ENCODE data around the gene FGF18.

Gene FGF18

DNA sequence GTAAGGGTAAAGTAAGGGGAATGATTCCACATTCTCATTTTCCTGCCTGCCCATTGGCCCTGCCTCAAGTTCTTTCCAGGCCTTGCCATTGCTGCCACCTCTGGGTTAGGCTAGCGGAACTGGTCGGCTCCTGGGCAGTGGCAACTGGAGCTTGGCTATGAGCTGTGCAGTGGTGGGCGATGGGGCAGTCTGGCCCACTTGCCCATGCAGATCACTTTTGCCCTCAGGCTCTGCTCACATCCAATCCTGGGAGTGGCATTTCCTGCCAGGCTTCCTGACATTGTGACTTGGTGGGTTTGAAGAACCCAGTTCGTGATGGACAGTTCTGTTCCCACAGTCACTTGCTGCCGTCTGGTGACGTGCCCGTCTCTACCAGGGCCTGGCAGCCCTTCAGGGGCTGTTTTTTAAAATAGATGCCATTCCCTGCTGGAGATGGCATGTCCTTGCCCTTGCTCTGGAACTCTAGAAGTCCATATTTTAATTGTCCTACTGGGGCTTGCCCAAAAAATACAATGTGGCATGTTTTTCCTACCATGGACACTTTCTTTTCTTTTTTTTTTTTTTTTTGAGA lies 86.1 kb downstream of the FGF18 start:
- no peak for TF ChIP-seq EZH2phosphoT487 (IDR thresholded peaks at IDR 0.05; ENCODE audit: borderline replicate concordance, low read length)
- TF ChIP-seq CTCF (IDR thresholded peaks at IDR 0.05; ENCODE audit: low read depth, low read length, poor library complexity, severe bottlenecking): no peak
- Histone ChIP-seq H4K20me1 (ENCODE audit: control insufficient read depth, insufficient read depth, low read depth, low read length) (no peaks in the 10 kb centered on the region), H3K4me2 (ENCODE audit: low read length) (no peak overlapping the region), H3K36me3 (ENCODE audit: control insufficient read depth, low read length) (no peaks in the 10 kb centered on the region), H3K27ac (ENCODE audit: low read depth, low read length) (no peak overlapping the region), H3K79me2 (ENCODE audit: control insufficient read depth, low read length) (no peaks in the 10 kb centered on the region), H3K27me3 (ENCODE audit: control insufficient read depth, low read length) (no peaks in the 10 kb centered on the region), H3K4me1 (ENCODE audit: control insufficient read depth, low read length) (no peaks in the 10 kb centered on the region), H3K4me3 (ENCODE audit: low read length) (no peak overlapping the region), H3K9me3 (ENCODE audit: control insufficient read depth, insufficient read depth, low read length) (no peaks in the 10 kb centered on the region), H3K9me2 (replicated peaks; ENCODE audit: control insufficient read depth, low read length) (no peaks in the 10 kb centered on the region), H3F3A (ENCODE audit: control insufficient read depth, insufficient read depth) (no peaks in the 10 kb centered on the region)

DNA sequence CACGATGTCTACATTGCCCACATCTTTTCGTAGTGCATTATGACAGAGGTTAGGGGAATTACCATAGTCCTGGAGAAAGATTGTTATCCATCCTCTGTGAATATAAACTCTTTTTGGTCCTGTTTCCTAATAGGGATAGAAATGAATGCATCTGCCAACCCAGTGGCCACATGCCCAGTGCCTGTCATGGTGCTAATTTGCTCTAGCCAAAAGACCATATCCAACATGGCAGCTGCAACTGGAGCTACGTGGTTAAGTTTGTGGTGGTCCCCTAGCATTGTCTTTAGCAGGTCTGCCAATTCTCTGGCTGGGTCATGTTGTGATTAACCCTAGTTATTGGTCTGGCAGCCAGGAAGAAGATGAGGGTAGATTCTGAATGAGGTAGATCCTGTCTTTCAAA lies 87.5 kb downstream of the FGF18 start:
- Histone ChIP-seq H3F3A (ENCODE audit: control insufficient read depth, insufficient read depth) (no peaks in the 10 kb centered on the region), H3K27me3 (ENCODE audit: control insufficient read depth, low read length) (no peaks in the 10 kb centered on the region), H3K4me3 (ENCODE audit: low read length) (no peak overlapping the region), H3K36me3 (ENCODE audit: control insufficient read depth, low read length) (no peaks in the 10 kb centered on the region), H3K27ac (ENCODE audit: low read depth, low read length) (no peak overlapping the region), H3K9me3 (ENCODE audit: control insufficient read depth, insufficient read depth, low read length) (no peaks in the 10 kb centered on the region), H3K4me2 (ENCODE audit: low read length) (no peak overlapping the region), H4K20me1 (ENCODE audit: control insufficient read depth, insufficient read depth, low read depth, low read length) (no peaks in the 10 kb centered on the region), H3K4me1 (ENCODE audit: control insufficient read depth, low read length) (no peaks in the 10 kb centered on the region), H3K79me2 (ENCODE audit: control insufficient read depth, low read length) (no peaks in the 10 kb centered on the region), H3K9me2 (replicated peaks; ENCODE audit: control insufficient read depth, low read length) (no peaks in the 10 kb centered on the region)
- no peak for TF ChIP-seq EZH2phosphoT487 (IDR thresholded peaks at IDR 0.05; ENCODE audit: borderline replicate concordance, low read length)
- TF ChIP-seq CTCF (IDR thresholded peaks at IDR 0.05; ENCODE audit: low read depth, low read length, poor library complexity, severe bottlenecking): no peak
